CD4-positive, alpha-beta T cell treated with Interleukin-10 for 1 hour (primary cell): ENCODE results near the gene OR6J1.
"Not testable (repeated sequence)": the region's sequence is repeated elsewhere in the genome, so short reads cannot be mapped to it uniquely, and the experiment has no call there.

Source experiments
- DNase-seq: peaks from one replicate; pipeline ENCODE4 v3.0.0-alpha.2; 2020

Gene OR6J1

DNA sequence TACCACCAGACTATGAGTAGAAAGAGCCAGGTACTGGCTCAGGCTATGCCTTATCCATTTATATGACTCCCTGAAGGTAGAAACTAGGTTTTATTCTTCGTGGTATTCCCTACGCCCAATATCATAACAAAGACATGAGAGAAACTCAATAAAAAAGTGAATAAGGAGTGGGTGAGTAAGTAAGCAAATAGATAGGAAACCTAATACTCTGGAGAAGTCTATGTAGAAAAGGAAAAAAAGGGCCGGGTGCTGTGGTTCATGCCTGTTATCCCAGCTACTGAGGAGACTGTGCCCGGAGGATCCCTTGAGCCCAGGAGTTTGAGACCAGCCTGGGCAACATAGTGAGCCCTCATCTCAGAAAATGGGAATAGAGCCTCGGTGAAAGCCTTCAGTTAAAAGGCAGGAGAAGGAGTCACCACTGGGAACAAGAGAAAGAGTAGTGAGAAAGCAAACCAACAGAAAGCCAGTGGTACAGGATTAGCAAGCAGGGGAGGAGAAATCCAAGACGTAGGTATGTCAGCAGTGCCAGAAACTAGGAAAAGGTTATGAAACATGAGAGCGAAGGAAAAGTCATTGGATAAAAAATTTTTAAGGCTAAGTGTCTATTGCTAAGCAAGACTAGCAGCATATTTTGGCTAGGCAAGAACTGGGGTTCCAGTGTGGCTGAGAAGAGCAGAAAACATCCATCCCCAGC, 6.0 kb upstream of the OR6J1 start:
- no peak for DNase-seq

DNA sequence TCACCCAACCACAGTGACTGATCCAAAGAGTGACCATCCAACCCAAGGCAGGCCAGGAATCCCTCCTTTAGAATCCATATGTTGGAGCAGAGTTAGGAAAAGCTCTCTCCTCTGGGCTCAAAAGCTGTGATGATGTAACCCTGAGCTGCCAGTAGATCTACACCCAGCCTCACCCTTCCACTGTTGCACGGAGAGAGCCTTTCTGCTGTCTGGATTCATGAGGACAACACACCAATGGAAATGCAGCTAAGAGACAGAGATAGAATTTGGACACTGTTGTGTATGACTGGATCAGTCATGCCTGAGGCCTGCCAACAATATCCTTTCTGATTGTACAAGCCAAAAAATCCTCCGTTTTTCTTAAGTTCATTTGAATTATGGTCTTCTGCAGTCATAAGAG, 4.4 kb upstream of the OR6J1 start:
- DNase-seq, result no peak

DNA sequence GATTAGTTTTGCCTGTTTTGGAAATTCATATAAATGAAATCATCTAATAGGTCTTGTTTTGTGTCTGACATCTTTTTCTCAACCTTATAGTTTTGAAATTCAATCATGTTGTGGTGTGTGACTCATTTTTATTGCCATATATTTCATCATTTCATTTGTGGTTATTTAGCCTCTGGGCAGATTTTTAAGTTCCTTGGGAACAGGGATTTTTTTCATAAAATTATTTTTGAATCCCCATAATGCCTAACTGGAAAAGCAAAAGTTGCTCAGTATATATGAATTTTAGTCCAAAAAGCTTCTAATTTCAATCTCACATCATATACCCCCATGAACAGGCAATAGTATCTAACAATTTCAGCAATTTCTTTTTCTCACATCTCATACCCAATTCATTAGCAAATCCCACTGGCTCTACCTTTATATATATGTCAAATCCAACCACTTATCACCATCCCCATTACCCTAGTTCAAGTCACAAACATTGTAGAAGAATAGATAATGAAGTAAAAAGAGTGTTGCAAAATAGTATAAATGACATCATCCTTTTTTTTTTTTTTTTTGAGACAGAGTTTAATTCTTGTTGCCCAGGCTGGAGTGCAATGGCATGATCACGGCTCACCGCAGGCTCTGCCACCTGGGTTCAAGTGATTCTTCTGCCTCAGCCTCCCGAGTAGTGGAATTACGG, 2.6 kb upstream of the OR6J1 start:
- no peak for DNase-seq

DNA sequence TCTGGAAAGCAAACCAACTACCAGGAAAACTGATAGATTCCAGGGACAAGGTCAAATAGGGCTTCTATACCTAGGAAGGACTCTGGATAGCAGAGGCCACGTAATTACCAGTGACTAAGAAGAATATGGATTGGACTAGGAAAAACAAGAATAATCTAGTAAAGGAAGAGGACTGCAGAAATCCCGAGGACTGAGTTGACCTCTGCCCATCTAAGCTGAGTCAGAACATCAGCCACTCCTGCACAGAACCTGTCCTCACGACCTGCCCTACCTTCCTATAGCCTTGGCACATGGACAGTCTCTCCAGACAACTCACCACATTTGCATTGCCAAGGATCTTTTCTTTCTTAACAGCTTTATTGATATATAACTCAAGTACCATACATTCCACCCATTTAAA, 2.3 kb downstream of the OR6J1 start:
- DNase-seq, result no peak

DNA sequence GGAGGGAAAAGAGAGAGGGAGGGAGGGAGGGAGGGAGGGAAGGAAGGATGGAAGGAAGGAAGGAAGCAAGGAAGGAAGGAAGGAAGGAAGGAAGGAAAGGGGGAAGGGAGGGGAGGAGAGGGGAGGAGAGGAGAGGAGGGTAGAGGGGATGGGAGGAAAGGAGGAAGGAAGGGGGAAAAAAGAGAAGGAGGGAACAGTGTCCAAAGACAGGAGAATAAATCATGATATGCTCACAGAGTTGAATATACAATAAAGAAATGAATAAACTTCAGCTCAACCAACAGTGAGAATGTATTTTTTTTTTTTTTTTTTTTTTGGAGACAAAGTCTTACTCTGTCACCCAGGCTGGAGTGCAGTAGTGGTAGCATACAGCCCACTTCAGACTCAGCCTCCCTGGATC, 4.0 kb downstream of the OR6J1 start:
- DNase-seq, result no peak

DNA sequence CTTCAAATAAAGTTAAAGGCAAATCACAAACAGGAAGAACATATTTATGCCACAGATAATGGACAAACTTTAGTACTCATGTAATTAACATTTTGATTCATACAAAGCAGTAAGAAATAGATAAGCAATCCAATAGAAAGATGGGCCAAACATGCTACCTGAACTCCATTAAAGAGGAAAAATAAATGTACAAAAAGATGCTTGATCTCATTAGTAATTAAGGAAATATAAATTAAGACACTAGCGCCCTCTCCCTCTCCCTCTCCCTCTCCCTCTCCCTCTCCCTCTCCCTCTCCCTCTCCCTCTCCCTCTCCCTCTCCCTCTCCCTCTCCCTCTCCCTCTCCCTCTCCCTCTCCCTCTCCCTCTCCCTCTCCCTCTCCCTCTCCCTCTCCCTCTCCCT, 8.2 kb downstream of the OR6J1 start:
- not testable (repeated sequence) for DNase-seq

DNA sequence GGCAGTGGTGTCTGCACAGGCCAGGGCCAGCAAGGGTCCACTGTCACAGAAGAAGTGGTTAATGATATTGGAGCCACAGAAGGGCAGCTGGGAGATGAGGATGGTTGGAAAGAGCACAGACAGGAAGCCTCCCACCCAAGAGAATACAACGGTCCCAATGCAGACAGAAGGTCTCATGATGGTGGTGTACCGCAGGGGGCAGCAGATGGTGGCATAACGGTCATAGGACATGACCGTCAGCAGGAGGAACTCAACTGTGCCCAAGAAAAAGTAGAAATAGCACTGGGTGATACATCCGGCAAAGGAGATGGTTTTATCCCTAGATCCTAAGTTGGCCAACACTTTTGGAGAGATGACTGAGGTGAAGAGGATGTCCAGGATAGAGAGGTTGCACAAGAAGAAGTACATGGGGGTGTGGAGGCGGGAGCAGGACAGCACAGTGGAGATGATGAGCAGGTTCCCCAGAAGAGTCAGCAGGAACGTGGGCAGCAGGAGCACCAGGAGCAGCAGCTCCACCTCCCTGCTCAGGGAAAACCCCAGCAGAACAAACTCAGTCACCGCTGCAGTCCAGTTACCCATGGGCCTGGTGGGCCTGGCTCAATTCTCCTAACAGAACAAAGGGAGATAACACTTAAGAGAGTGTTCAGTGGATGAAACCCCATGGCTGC, 9.8 kb downstream of the OR6J1 start:
- DNase-seq, result no peak

DNA sequence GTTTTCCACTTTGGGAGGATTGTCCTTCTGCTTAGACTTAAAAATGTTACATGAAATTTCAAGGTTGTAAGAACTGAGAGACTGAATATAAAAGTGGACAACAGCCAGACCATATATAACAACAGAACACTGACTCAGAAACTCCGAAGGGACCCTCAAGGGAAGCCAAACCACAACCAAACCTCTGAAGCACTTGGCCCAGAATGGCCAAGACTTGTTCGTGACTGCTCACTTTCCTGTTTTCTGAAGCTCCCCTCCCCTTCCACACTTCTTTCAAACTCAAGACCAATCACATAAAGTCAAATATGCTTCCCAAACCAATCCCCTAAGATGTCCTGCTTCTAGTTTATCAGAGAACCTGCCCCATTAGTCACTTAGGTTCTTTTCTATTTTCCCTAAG, 13.7 kb downstream of the OR6J1 start:
- no peak for DNase-seq

DNA sequence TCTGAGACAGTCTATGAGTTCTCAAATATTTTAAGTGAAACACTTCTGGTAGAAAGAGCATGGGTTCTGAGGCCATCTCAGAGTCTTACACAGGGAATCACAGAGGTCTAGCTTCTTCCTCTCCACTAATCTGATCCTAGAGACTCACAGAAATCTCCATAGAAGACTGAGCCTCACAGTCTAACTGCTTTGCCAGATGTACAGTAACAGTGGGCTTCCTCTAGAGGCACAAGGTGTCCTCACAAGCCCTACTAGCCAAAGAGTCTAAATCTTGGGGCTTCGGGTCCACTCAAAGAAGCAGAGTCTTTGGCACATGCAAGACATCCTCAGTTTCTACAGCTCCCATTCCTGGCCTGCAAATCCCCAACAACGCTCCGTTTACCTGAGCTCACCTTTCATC, 14.1 kb downstream of the OR6J1 start:
- no peak for DNase-seq

DNA sequence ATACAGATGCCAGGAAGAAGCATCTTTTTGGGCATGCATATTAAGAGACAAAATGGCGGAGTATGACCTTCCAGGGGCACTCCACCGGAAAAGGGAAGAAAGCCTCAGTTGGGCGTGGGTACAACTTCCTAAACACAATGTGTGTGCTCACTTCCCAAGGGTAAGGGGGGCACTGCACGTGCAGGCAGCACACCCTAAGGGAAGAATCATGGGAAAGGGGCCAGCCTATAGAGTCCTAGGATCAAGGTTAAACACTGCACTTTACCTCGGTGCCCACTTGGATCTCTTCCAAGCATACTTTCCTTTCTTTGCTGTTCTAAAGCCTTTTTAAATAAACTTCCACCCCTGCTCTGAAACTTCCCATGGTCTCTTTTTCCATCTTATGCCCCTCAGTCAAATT, 14.8 kb downstream of the OR6J1 start:
- DNase-seq, result no peak

DNA sequence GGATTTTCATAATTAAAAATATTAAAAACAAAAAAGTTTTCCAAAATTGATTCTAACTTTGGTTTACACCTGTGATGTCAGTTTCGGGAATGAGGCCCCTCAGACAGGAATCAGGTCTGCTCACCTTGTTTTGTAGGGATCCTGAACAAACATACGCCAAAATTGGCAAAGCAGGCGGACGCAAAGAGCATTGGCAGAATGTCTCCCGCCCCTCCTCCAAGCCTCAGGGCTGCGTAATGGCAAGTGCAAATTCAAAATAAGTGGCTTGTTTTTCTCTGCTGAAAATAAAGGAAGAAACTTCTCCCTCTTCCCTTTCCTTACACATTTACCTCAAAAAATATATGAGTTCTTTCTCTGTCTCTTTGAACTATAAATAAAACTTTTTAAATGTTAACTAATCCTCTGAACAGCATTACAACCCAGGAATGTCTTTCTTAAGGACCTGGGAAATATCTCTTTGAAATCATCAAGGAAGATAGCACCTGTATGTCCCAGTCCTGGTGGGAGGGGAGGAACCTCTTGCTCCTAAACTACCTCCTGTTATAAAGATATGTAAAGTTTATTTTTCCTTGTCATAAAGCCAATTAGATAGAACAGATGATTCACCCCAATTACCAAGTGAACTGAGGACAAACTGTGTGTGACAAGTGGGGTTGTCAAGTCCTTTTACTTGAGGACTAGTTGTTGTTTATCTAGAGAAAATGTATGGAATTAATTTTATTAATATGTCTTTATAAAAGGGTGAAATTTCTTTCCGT, 16.5 kb downstream of the OR6J1 start:
- no peak for DNase-seq

DNA sequence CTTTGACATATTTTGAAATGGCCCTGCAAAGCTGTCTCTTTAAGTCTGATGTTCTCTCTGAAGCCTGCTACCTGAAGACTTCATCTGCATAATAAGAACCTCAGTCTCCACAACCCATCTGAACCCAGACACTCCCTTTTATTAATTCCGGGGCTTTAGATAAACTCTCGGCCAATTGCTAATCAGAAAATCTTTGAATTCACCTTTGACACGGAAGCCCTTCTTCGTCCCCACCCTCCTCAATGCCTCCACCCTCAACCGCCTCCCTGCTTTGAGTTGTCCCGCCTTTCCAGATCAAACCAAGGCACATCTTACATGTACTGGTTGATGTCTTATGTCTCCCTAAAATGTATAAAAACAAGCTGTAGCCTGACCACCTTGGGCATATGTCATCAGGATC, 17.6 kb downstream of the OR6J1 start:
- DNase-seq, result no peak

DNA sequence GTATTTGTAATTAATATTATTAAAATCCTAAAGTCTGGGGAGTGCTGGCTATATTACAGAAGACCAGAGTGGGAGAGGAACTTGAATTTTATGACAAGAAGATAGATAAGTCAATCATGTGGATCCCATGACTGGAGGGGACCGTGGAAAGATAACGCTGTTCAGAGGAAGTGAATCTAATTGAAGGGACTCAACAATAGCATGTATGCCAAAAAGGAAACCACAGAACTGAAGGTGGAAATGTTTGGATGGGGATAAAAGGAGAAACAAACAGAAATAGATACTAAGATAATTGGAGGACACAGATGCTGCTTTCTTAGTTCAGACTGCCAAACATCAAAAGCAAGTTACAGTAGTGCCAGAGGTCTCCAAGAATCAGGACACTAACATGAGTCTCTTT, 21.1 kb downstream of the OR6J1 start:
- no peak for DNase-seq

DNA sequence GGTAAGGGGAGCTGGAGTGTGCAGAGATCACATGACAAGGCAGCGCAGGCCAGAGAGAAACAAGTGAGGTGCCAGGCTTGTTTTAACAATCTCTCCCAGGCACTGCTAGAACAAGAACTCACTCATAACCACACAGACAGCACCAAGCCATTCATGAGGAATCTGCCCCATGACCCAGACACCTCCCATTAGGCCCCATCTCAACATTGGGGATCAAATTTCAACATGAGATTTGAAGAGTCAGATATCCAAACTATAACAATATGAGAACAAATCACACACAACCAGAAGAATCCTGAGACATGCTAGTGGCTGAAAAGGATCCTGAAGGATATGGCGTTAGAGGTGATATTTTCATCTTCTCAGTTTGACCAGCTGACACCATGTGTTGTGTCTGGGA, 21.9 kb downstream of the OR6J1 start:
- DNase-seq, result no peak

DNA sequence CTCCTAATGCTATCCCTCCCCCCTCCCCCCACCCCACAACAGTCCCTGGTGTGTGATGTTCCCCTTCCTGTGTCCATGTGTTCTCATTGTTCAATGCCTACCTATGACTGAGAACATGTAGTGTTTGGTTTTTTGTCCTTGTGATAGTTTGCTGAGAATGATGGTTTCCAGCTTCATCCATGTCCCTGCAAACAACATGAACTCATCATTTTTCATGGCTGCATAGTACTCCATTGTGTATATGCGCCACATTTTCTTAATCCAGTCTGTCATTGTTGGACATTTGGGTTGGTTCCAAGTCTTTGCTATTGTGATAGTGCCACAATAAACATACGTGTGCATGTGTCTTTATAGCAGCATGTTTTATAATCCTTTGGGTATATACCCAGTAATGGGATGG, 28.4 kb downstream of the OR6J1 start:
- DNase-seq, result not testable (repeated sequence)

DNA sequence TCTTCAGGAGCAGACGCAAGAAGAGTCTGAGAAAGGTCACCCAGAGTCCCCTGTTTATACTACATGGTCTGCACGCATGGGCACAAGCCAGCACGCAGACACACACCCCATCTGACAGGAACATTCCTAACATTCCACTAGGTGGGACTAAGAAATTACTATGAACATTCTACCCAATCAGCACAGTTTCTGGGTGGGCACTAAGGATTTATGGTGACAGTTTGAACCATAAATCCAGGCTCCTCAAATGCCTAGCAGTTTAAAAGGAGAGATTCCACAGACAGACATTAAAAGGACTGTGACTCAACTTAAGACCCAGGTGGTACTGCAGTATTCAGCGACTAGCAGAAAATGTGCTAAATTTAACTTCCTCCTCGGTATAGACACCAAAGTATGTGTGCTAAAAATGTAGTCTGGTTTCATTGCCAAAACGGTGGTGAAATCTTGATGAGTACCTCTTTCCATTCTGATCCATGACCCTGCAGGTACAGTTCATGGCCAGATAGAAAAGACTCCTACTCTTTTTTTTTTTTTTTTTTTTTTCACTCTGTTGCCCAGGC, 29.8 kb downstream of the OR6J1 start:
- DNase-seq, result no peak

DNA sequence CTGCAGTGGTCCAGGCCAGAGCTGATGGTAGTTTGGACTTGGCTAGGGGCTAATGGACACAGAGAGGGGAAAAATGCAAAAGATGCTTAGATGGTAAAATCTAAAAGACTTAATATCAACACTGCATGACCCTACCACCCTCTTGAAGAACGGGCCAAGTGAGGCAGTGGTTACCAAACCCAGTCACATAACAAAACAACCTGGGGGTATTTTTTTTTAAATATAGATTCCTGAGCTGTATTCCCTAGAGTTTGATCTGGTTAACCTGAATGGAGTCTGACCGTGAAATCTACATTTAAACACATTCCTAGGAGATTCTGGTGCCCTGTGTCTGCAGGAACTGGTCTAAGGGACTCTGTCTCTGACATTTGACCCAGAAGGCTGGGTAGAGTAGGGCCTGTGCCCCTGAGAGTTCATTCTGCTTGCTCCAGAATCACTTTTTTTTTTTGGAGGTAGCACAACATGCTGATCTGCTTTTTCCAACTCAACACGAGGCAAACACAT, 30.4 kb downstream of the OR6J1 start:
- no peak for DNase-seq

DNA sequence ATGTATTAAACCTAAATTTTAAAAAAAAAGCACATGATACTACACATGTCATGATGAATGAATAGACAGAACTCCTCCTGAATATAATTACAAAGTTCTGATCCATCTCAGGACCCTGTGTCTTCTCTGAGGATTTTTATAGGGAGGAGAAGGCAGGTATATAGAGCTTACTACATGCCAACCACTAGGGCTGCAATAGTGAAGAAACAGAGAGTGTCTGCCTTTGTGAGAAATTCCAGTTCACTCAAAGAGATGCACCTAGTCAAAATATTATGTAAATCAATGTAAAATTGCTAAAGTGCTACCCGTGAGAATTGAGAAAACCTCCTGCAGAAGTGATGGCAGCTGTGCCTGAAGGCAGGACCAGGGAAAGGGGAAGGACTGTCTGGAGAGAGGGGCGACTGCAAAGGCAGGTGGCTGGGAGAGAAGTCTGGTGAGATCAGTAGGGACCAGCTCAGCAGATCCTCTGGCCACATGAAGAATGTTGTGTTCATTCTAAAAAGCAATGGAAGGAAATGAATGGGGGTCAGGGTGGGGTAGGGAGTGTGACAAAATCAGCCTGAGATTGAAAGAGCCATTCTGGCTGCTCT, 31.0 kb downstream of the OR6J1 start:
- DNase-seq, result no peak

DNA sequence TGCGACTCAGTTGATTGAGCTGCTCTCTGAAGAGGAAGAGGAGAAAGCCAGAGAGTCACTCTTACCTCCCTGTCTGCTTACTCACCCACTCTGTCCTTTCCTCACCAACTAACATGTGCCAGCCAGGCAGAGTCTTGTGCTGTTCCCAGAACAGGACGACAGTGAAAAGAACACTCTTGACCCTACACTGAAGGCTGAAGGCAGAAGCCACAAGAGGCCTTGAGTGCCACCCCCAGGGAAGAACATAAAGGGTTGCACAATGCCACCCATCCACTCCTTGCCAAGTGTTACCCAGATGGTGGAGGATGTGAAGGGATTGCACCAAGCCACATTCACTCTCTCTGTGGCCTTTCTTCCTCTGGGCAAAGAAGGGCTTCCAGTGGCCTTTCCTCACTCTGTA, 33.2 kb downstream of the OR6J1 start:
- no peak for DNase-seq

DNA sequence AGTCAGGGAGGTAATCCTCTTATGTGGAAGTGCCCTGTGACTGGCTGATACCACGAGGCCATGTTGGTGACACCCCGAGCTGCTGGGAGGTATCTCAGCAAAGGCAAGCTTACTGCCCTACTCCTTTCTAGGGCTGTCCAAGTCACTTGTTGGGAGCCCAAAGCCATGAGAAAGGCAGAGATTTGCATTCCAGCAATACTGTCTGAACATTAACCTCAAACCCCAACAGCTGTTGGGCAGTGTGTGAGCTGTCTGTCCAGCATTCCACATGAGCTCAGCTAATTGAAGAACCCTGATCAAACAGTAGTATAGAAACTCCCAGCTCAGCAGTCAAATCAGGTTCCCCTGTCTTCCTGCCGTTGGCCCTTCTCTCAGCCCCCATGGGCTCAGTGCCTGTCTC, 36.9 kb downstream of the OR6J1 start:
- no peak for DNase-seq

DNA sequence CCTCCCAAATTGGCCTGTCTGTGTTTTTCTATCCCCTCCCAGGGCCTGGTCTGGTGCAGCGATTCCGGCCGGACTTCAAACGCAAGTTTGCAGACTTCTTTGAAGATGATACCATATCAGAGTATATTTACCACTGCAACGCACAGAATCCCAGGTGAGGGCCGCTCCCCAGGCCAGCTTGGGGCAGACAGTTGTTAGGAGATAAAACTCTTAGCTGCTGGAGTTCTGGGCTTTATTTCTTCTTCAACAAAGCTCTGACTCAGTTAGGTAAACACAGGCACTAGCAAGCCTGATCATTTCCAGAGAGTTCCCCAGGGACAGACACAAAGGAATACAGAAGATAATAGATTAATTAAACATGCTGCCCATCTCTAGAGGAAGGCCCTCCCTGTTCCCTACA, 37.8 kb downstream of the OR6J1 start:
- no peak for DNase-seq

DNA sequence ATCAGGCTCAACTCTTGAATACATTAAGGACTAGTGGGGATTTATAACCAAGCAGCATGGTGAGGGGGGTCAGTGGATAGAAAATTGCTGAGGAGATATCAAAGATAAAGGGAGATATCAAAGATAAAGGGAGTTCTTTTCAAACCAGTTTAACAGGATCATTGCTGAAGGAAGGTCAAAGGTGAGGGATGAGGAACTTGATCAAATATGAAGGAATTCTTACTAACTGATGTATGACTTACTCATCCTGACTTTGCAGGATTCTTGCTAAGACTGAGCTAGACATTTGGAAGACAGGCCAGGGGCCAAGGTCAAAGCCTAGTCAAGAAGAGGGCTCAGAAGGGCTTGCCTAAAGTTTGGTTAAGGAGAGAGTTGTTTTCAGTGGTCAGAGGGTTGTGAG, 41.3 kb downstream of the OR6J1 start:
- DNase-seq, result no peak

DNA sequence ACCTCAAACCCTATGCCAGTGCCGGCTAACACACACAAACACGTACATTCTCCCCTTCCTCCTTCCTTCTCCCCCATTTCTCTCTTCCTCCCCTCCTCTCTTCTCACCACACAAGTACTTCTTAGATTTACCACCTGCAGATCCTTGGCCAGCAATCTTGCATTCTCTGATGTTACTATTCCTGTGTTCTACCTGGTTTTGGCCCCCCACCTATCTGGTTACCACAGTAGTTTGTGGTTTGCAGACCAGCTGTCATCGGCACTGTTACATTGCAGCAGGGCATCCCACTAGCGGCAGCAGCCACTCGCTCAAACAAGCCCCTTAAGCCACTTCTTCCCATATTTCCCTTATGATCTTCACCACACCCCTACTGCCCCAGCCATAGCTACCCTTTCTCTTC, 42.2 kb downstream of the OR6J1 start:
- DNase-seq, result no peak
